Measurements from ENCODE around the gene PPP6R1. TPM values are rescaled to one million over a fixed set of nuclear protein-coding genes. Genes with fewer than 3 reads are reported as not detected.

Gene PPP6R1
- total and polyA plus RNA-seq, 2 of the 13 experiments (the other 11 are each of a cell fraction or from before 2014, with no cell fraction given) = 25.8 to 54.0 TPM

DNA sequence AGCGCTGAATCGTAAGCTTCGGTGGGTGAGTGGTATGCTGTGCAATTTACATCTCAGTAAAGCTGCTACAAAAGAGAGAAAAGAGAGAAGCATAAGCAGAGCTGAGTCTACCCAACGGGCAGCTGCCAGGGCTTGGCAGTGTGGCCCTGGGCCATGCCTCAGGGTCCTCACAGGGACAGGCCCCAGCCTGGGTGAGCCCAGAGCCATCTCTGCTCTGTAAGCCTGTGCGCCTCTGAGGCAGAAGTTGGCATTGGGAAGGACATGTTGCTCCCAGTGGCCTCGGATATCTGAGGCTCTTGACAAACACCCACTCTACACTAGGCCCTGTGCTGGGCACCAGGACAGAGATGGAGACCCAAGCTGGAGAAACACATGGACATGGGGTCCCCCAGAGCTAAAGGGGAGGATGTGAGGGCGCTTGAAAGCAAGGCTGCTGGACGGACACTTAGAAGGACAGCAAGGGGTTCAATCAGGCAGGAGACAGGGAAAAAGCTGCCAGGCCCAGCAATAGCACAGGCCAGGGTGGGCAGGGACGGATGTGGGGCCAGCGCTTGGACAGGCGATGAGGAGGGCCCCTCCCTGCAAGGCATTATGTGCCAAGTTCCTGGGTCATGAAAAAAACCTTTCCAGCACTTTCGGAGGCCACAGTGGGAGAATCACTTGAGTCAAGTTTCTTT, 14.7 kb downstream of the PPP6R1 start (continued):
- TF ChIP-seq, protein P1, sequence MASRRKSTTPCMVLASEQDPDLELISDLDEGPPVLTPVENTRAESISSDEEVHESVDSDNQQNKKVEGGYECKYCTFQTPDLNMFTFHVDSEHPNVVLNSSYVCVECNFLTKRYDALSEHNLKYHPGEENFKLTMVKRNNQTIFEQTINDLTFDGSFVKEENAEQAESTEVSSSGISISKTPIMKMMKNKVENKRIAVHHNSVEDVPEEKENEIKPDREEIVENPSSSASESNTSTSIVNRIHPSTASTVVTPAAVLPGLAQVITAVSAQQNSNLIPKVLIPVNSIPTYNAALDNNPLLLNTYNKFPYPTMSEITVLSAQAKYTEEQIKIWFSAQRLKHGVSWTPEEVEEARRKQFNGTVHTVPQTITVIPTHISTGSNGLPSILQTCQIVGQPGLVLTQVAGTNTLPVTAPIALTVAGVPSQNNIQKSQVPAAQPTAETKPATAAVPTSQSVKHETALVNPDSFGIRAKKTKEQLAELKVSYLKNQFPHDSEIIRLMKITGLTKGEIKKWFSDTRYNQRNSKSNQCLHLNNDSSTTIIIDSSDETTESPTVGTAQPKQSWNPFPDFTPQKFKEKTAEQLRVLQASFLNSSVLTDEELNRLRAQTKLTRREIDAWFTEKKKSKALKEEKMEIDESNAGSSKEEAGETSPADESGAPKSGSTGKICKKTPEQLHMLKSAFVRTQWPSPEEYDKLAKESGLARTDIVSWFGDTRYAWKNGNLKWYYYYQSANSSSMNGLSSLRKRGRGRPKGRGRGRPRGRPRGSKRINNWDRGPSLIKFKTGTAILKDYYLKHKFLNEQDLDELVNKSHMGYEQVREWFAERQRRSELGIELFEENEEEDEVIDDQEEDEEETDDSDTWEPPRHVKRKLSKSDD (CRISPR knock-in tag; IDR thresholded peaks at IDR 0.05; ENCODE audit: low read depth) = no peak
- no peak for TF ChIP-seq ZNF678 (CRISPR knock-in tag; IDR thresholded peaks at IDR 0.05)

DNA sequence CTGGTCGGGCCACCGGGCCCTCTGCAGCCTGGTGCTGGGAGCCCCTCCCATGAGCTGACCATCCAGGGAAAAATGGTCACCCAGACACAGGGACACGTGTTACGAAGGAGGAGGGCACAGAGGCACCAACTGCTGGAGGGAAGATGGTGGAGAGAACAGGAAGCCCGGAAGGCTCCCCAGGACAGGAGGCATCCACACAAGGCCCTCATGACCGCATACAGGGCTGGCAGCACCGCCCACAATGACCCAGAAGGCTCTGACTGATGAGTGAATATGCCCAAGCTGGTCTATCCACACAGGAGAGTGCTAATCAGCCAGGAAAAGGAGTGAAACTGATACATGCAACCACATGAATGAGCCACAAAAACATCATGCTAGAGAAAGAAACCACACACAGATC, 16.3 kb downstream of the PPP6R1 start:
- in situ Hi-C loops (cut with HindIII; ENCODE audit: extremely low pct_ligation_motif_present, low pct_unique_long_range_greater_than_20kb) (no loop called here), intact Hi-C loops (cut with micrococcal nuclease; ENCODE audit: unreplicated experiment) (no loop called here)
- peaks cover 6% of the 10 kb centered on the region; the same call in 1 of the 2 replicates for H4K20me1 ChIP-seq (ENCODE audit: insufficient read depth, low read length)
- ATAC-seq = no peak
- FAIRE-seq = no peak
- H3K9ac ChIP-seq (ENCODE audit: insufficient read depth, low read depth, low read length) = no peak overlapping the region
- H3K4me2 ChIP-seq (ENCODE audit: low read depth, low read length) = no peak overlapping the region
- no peak overlapping the region for H2AFZ ChIP-seq (ENCODE audit: low read length)
- no peak overlapping the region for H3K27ac ChIP-seq (ENCODE audit: extremely low read length, insufficient read depth, low read length)
- TF ChIP-seq MYC (CRISPR knock-in tag; IDR thresholded peaks at IDR 0.05; ENCODE audit: borderline replicate concordance) (no peak), MEIS2 (CRISPR knock-in tag; IDR thresholded peaks at IDR 0.05) (no peak), TMF1 (CRISPR knock-in tag; IDR thresholded peaks at IDR 0.05; ENCODE audit: low read depth) (no peak), MLLT10 (CRISPR knock-in tag; IDR thresholded peaks at IDR 0.05) (no peak), ZNF274 (CRISPR knock-in tag; IDR thresholded peaks at IDR 0.05) (no peak)
- TF ChIP-seq, protein P2, sequence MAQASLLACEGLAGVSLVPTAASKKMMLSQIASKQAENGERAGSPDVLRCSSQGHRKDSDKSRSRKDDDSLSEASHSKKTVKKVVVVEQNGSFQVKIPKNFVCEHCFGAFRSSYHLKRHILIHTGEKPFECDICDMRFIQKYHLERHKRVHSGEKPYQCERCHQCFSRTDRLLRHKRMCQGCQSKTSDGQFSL (CRISPR knock-in tag; IDR thresholded peaks at IDR 0.05) = no peak
- TF ChIP-seq, protein P3, sequence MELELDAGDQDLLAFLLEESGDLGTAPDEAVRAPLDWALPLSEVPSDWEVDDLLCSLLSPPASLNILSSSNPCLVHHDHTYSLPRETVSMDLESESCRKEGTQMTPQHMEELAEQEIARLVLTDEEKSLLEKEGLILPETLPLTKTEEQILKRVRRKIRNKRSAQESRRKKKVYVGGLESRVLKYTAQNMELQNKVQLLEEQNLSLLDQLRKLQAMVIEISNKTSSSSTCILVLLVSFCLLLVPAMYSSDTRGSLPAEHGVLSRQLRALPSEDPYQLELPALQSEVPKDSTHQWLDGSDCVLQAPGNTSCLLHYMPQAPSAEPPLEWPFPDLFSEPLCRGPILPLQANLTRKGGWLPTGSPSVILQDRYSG (CRISPR knock-in tag; IDR thresholded peaks at IDR 0.05) = no peak
- ChIA-PET POLR2A (no interaction called here), CTCF (ENCODE audit: low intra/inter-chr PET ratio, low total read pairs) (no interaction called here)
- H3K9me3 ChIP-seq (ENCODE audit: low read length) = no peaks in the 10 kb centered on the region
- H3K4me1 ChIP-seq (ENCODE audit: insufficient read depth, low read length) = no peaks in the 10 kb centered on the region
- H3K4me3 ChIP-seq (replicated peaks in 1 of 3; ENCODE audit: insufficient read depth in 1 of 3, low read depth in 2 of 3, low read length in 3 of 3) = no peak overlapping the region
- H3K79me2 ChIP-seq (ENCODE audit: insufficient read depth, low read length) = peaks cover 4% of the 10 kb centered on the region
- no peak for DNase-seq (ENCODE audit: low spot score)
- H3K27me3 ChIP-seq (ENCODE audit: control insufficient read depth in 1 of 2, insufficient read depth in 2 of 2, low read length in 2 of 2) = no peaks in the 10 kb centered on the region
- peaks cover 53 to 87% of the 10 kb centered on the region in 2 experiments for H3K36me3 ChIP-seq (replicated peaks in 1 of 2; ENCODE audit: control insufficient read depth in 1 of 2, insufficient read depth in 2 of 2, low read length in 2 of 2)
- WGBS (ENCODE audit: low lambda C conversion rate) = 96% methylated on average over 7 of the region's 7 CpGs
- no TSS peak for BruUV-seq (replicated peaks)
